ENCODE data around the gene EXOC6B. TPM values are rescaled to one million over a fixed set of nuclear protein-coding genes. Genes with fewer than 3 reads are reported as not detected.
"Not testable (repeated sequence)": the region's sequence is repeated elsewhere in the genome, so short reads cannot be mapped to it uniquely, and the experiment has no call there.

EXOC6B gene
- total RNA-seq, 1 experiment from 2014 or later: not detected

GRCh38 chr2:72674982-72675915 lies 150.6 kb downstream of the EXOC6B start:
- H4K20me1 ChIP-seq (ENCODE audit: insufficient read depth, low read depth, low read length): no peaks in the 10 kb centered on the region
- peak; percentile 23 for DNase-seq

GRCh38 chr2:72673279-72673678 lies 152.6 kb downstream of the EXOC6B start:
- no peak overlapping the region for H3K4me3 ChIP-seq (ENCODE audit: low read length)
- no peak overlapping the region for H3K27ac ChIP-seq (ENCODE audit: low read length)
- no peaks in the 10 kb centered on the region for H3K79me2 ChIP-seq (ENCODE audit: low read length)
- no peaks in the 10 kb centered on the region for H4K20me1 ChIP-seq (ENCODE audit: insufficient read depth, low read depth, low read length)
- no peak overlapping the region for H3K4me2 ChIP-seq (ENCODE audit: low read depth, low read length, poor library complexity, severe bottlenecking)
- no peak for DNase-seq
- H3K9me3 ChIP-seq (ENCODE audit: low read length): no peaks in the 10 kb centered on the region
- no peak overlapping the region for H2AFZ ChIP-seq (ENCODE audit: low read length)
- no peaks in the 10 kb centered on the region for H3K4me1 ChIP-seq (ENCODE audit: low read length)
- no peaks in the 10 kb centered on the region for H3K27me3 ChIP-seq (ENCODE audit: low read length)
- H3K36me3 ChIP-seq (ENCODE audit: insufficient read depth, low read length): no peaks in the 10 kb centered on the region
- H3K9ac ChIP-seq (ENCODE audit: low read length): no peak overlapping the region
- no peaks in the 10 kb centered on the region for H3K9me2 ChIP-seq (replicated peaks; ENCODE audit: insufficient read depth, low read length)

More at GRCh38 chr2:72674982-72675915, 150.6 kb downstream of the EXOC6B start:
- Histone ChIP-seq H3K27me3 (ENCODE audit: low read length) (no peaks in the 10 kb centered on the region), H3K9me2 (replicated peaks; ENCODE audit: insufficient read depth, low read length) (no peaks in the 10 kb centered on the region), H2AFZ (ENCODE audit: low read length) (no peak overlapping the region), H3K9ac (ENCODE audit: low read length) (no peak overlapping the region), H3K79me2 (ENCODE audit: low read length) (no peaks in the 10 kb centered on the region), H3K27ac (ENCODE audit: low read length) (no peak overlapping the region), H3K4me3 (ENCODE audit: low read length) (no peak overlapping the region), H3K4me2 (ENCODE audit: low read depth, low read length, poor library complexity, severe bottlenecking) (no peak overlapping the region), H3K36me3 (ENCODE audit: insufficient read depth, low read length) (no peaks in the 10 kb centered on the region), H3K9me3 (ENCODE audit: low read length) (no peaks in the 10 kb centered on the region), H3K4me1 (ENCODE audit: low read length) (no peaks in the 10 kb centered on the region)

- Histone ChIP-seq H3K9me2 (replicated peaks; ENCODE audit: insufficient read depth, low read length) (0 out of 2 replicates have a peak, but pooled peaks cover 2% of the 10 kb centered on the region), H2AFZ (ENCODE audit: low read length) (no peak overlapping the region), H4K20me1 (ENCODE audit: insufficient read depth, low read depth, low read length) (no peaks in the 10 kb centered on the region), H3K4me2 (ENCODE audit: low read depth, low read length, poor library complexity, severe bottlenecking) (no peak overlapping the region), H3K4me1 (ENCODE audit: low read length) (no peaks in the 10 kb centered on the region), H3K4me3 (ENCODE audit: low read length) (no peak overlapping the region), H3K9me3 (ENCODE audit: low read length) (no peaks in the 10 kb centered on the region), H3K27ac (ENCODE audit: low read length) (no peak overlapping the region), H3K79me2 (ENCODE audit: low read length) (no peaks in the 10 kb centered on the region), H3K36me3 (ENCODE audit: insufficient read depth, low read length) (no peaks in the 10 kb centered on the region), H3K9ac (ENCODE audit: low read length) (no peak overlapping the region), H3K27me3 (ENCODE audit: low read length) (no peaks in the 10 kb centered on the region)
- DNase-seq: no peak
Measured at GRCh38 chr2:72669121-72669520, 156.7 kb downstream of the EXOC6B start.

GRCh38 chr2:72668647-72669046 lies 157.2 kb downstream of the EXOC6B start:
- Histone ChIP-seq H3K4me1 (ENCODE audit: low read length) (no peaks in the 10 kb centered on the region), H3K27me3 (ENCODE audit: low read length) (no peaks in the 10 kb centered on the region), H3K4me3 (ENCODE audit: low read length) (no peak overlapping the region), H3K36me3 (ENCODE audit: insufficient read depth, low read length) (no peaks in the 10 kb centered on the region), H2AFZ (ENCODE audit: low read length) (no peak overlapping the region), H4K20me1 (ENCODE audit: insufficient read depth, low read depth, low read length) (no peaks in the 10 kb centered on the region), H3K9me3 (ENCODE audit: low read length) (no peaks in the 10 kb centered on the region), H3K9ac (ENCODE audit: low read length) (no peak overlapping the region), H3K27ac (ENCODE audit: low read length) (no peak overlapping the region), H3K9me2 (replicated peaks; ENCODE audit: insufficient read depth, low read length) (0 out of 2 replicates have a peak, but pooled peaks cover 2% of the 10 kb centered on the region), H3K79me2 (ENCODE audit: low read length) (no peaks in the 10 kb centered on the region), H3K4me2 (ENCODE audit: low read depth, low read length, poor library complexity, severe bottlenecking) (no peak overlapping the region)
- DNase-seq: no peak

- no peaks in the 10 kb centered on the region for H4K20me1 ChIP-seq (ENCODE audit: insufficient read depth, low read depth, low read length)
Measured at GRCh38 chr2:72665448-72665847, 160.4 kb downstream of the EXOC6B start.

GRCh38 chr2:72661985-72662384 lies 163.8 kb downstream of the EXOC6B start:
- no peaks in the 10 kb centered on the region for H3K4me1 ChIP-seq (ENCODE audit: low read length)
- H3K9me2 ChIP-seq (replicated peaks; ENCODE audit: insufficient read depth, low read length): no peaks in the 10 kb centered on the region
- no peaks in the 10 kb centered on the region for H3K79me2 ChIP-seq (ENCODE audit: low read length)
- DNase-seq: no peak
- no peak overlapping the region for H2AFZ ChIP-seq (ENCODE audit: low read length)
- H3K9me3 ChIP-seq (ENCODE audit: low read length): no peaks in the 10 kb centered on the region
- no peak overlapping the region for H3K4me3 ChIP-seq (ENCODE audit: low read length)
- H3K4me2 ChIP-seq (ENCODE audit: low read depth, low read length, poor library complexity, severe bottlenecking): no peak overlapping the region
- H4K20me1 ChIP-seq (ENCODE audit: insufficient read depth, low read depth, low read length): no peaks in the 10 kb centered on the region
- H3K36me3 ChIP-seq (ENCODE audit: insufficient read depth, low read length): no peaks in the 10 kb centered on the region
- H3K27ac ChIP-seq (ENCODE audit: low read length): no peak overlapping the region
- no peak overlapping the region for H3K9ac ChIP-seq (ENCODE audit: low read length)
- H3K27me3 ChIP-seq (ENCODE audit: low read length): no peaks in the 10 kb centered on the region

More at GRCh38 chr2:72665448-72665847, 160.4 kb downstream of the EXOC6B start:
- Histone ChIP-seq H3K9me3 (ENCODE audit: low read length) (no peaks in the 10 kb centered on the region), H3K27me3 (ENCODE audit: low read length) (no peaks in the 10 kb centered on the region), H3K9me2 (replicated peaks; ENCODE audit: insufficient read depth, low read length) (0 out of 2 replicates have a peak, but pooled peaks cover 2% of the 10 kb centered on the region), H3K9ac (ENCODE audit: low read length) (no peak overlapping the region), H3K36me3 (ENCODE audit: insufficient read depth, low read length) (no peaks in the 10 kb centered on the region), H2AFZ (ENCODE audit: low read length) (no peak overlapping the region), H3K4me1 (ENCODE audit: low read length) (no peaks in the 10 kb centered on the region), H3K79me2 (ENCODE audit: low read length) (no peaks in the 10 kb centered on the region), H3K4me3 (ENCODE audit: low read length) (no peak overlapping the region), H3K27ac (ENCODE audit: low read length) (no peak overlapping the region), H3K4me2 (ENCODE audit: low read depth, low read length, poor library complexity, severe bottlenecking) (no peak overlapping the region)
- no peak for DNase-seq

GRCh38 chr2:72649810-72650209 lies 176.0 kb downstream of the EXOC6B start:
- H3K4me1 ChIP-seq (ENCODE audit: low read length): no peaks in the 10 kb centered on the region
- H3K4me2 ChIP-seq (ENCODE audit: low read depth, low read length, poor library complexity, severe bottlenecking): no peak overlapping the region
- H3K27ac ChIP-seq (ENCODE audit: low read length): no peak overlapping the region
- H2AFZ ChIP-seq (ENCODE audit: low read length): no peak overlapping the region
- H3K4me3 ChIP-seq (ENCODE audit: low read length): no peak overlapping the region
- H3K9ac ChIP-seq (ENCODE audit: low read length): no peak overlapping the region
- H3K79me2 ChIP-seq (ENCODE audit: low read length): no peaks in the 10 kb centered on the region
- no peaks in the 10 kb centered on the region for H4K20me1 ChIP-seq (ENCODE audit: insufficient read depth, low read depth, low read length)
- no peak for DNase-seq
- no peaks in the 10 kb centered on the region for H3K36me3 ChIP-seq (ENCODE audit: insufficient read depth, low read length)
- no peaks in the 10 kb centered on the region for H3K9me3 ChIP-seq (ENCODE audit: low read length)
- no peaks in the 10 kb centered on the region for H3K9me2 ChIP-seq (replicated peaks; ENCODE audit: insufficient read depth, low read length)
- H3K27me3 ChIP-seq (ENCODE audit: low read length): no peaks in the 10 kb centered on the region

GRCh38 chr2:72641221-72641620 lies 184.6 kb downstream of the EXOC6B start:
- H4K20me1 ChIP-seq (ENCODE audit: insufficient read depth, low read depth, low read length); H3K36me3 ChIP-seq (ENCODE audit: insufficient read depth, low read length); H3K9me3 ChIP-seq (ENCODE audit: low read length); H3K27me3 ChIP-seq (ENCODE audit: low read length); H3K4me1 ChIP-seq (ENCODE audit: low read length); H2AFZ ChIP-seq (ENCODE audit: low read length); DNase-seq; H3K9me2 ChIP-seq (replicated peaks; ENCODE audit: insufficient read depth, low read length); H3K4me3 ChIP-seq (ENCODE audit: low read length); H3K27ac ChIP-seq (ENCODE audit: low read length); H3K4me2 ChIP-seq (ENCODE audit: low read depth, low read length, poor library complexity, severe bottlenecking); H3K79me2 ChIP-seq (ENCODE audit: low read length); H3K9ac ChIP-seq (ENCODE audit: low read length): not testable (repeated sequence)
